Hepatic stellate cell (primary cell): Measurements from ENCODE around the gene KRTAP12-3.
"Not testable (repeated sequence)": the region's sequence is repeated elsewhere in the genome, so short reads cannot be mapped to it uniquely, and the experiment has no call there.

ENCODE experiments used
- DNase-seq: peaks from one replicate; pipeline ENCODE4 v3.0.0; 2011; ENCODE audit warnings: low spot score

Gene KRTAP12-3

DNA sequence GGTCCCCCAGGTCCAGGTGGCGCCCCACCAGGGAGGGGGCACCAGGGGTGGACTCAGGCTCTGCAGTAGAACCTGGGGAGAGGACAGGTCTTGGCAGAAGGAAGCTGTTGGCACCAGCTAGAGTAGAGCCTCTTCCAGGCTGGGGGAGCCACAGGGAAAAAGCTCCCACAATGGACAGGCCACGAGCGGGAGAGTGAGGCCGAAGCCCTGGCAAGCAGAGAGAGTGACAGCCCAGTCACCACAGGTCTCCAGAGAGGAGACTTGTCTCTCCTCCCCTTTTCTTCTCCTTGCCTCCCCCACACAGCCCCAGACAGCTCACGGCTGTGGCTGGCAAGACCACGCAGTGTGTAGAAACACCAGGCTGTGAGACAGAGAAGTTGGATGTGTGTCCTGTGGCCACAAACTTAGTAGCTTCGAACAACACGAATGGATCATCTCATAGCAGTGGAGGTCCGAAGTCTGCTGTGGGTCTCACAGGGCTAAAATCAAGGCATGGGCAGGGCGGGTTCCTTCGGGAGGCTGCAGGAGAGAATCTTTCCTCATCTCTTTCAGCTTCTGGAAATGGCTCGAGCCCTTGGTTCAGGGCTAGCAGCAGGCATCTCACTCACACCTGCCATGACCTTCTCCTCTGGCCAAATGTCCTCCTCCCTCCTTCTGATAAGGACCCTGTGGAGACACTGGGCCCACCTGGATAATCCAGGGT is 6.6 kb upstream of the KRTAP12-3 start:
- DNase-seq = no peak

DNA sequence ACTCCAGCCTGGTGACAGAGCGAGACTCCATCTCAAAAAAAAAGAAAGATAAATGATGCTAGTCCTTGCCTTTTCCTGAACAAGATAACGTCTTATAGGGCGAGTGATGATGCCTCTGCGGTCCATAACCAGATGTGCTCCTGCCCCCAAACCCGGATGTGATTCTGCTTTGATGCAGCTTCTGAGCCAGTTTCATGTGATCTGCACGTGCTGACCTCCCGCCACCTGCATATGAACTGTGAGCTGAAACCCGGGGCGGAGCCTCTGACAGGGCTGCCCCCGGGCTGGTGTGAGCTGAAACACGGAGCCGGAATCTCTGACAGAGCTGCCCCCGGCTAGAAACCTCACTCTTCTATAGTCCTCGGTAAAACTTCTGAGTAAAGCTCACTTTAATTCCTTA is 4.6 kb upstream of the KRTAP12-3 start:
- no peak for DNase-seq

DNA sequence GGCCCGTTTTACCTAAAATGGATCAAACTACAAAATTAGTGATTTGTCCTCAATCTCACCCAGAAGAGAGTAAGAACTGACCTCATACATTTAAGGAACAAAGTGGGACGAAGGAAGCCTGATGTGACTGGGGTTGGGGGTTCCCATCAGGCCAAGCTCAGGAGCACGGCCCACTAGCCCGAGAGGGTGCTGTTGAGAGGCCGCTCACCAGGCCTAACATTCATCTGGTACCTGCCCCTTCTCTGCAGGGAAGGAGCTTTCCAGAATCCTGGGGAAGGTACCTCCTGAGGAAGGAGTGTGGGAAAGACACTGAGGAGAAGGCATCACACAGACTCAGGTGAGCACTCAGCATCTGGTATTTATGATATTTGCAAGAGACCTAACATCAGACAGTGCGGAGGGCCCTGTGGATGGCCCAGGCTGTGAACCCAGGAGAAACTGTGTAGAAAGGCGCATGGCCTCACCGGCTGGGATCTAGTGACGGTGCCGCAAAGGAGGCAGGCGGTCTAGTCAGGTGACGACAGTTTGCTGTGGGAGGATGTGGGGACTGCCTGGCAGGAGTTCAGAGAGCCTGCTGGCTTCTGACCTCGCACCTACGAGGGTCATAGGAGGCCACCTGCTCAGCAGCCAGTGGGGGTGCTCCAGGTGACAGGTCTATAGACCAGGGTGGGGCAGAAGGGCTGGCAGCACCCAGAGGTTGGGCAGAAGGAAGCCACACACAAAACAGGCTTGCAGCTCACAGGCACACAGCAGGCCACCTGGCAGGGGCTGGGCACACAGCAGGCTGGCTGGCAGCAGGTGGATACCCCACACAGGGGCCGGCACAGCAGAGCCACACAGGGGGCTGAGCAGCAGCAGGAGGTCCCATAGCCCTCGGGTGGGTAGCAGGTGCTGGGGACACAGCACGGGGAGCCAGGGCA is 3.8 kb upstream of the KRTAP12-3 start:
- DNase-seq = no peak

DNA sequence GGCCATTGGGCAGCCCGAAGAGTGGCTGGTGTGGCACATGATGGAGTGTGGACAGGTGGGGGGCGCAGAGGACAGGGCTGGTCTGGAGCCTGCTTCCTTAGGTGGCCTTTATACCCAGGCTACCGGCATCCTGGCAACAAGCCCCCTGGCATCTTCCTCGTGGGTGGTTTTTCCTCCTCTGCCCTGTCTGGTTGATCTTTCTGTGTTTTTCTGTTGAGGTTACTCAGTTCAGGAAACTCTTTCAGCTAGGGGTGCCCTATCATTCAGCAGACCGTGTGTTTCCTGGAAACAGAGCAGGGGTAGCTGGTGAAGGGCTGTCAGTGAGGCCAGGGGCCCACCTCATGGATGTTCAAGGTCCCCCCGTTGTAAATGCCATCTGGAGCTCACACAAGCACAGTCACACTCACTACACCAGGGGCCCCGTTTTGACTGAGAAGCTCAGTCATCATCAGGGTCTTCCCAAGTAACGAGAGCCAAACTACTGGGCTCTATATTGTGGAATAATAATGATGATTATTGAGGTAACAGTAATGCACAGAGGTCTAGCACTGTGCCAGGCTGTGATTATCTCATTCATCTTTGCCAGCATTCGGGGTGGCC is 3.1 kb upstream of the KRTAP12-3 start, which contains the start of gene KRTAP12-4:
Gene KRTAP12-4 (minus strand): TSS at position 84 of the 600 bp plus-strand sequence. CDS start 45 bp downstream, at position 39.
- no peak for DNase-seq

DNA sequence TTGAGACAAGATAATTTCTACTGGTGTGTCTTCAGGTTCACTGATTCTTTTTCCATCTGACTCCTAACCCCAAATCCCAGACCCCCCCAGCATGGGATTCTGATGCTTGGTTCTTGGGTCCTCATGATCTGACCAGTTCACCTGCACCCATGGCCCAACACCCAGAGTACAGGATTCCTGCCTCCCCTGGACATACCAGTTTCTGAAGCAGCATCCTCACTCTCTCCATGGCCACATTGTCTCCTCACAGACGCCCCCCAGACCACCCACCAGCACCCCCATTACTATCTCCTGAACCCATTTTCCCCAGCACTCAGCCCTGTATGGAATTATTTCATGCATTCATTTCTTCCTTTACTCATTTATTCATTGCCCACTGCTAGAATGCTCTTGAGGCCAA is 864 bp upstream of the KRTAP12-3 start:
- no peak for DNase-seq

DNA sequence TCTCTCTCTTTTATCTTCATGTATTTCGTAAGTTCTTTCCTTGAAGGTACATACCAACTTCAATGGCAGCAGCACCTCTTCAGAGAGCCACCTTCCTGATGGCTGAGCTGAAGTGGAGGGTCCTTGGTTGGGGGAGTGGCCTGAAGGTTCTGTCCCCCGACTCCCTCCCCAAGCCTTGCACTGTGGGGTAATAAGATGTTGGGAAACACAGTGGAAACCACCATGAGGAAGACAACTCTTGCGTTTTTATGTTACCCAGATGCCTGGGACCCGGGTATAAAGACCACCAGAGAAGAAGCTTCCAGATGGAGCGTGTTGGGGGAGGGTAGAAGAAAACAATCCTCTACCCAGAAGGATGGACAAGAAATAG is 794 bp downstream of the KRTAP12-3 start:
- no peak for DNase-seq

DNA sequence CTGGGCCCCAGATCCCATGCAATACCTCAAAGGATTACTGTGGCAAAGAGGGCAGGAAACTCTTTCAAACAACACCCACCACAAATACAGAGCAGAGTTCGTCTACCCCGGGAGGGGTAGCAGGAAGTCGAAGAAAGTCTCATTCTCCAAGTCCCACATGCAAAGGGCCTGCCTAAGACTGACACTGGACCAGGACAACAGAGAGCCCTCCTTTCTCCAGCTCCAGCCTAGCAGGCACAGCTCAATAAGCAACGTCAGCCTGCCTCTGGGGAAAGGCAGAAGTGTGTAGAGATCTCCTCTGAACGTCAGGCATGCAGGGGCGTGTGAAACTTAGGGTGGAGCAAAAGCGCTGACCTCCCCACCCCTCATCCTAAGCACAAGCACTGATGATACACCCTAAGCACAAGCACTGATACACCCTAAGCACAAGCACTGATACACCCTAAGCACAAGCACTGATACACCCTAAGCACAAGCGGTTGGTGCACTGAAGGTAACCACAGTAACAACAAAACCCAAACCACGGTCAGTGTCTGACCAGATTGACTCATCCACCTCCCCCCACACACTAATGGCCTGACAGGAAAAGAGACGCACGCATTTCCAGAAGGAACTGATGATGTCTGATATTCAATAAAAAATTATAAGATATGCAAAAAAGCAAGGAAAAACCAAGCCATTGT is 1.3 kb downstream of the KRTAP12-3 start:
- DNase-seq = no peak

DNA sequence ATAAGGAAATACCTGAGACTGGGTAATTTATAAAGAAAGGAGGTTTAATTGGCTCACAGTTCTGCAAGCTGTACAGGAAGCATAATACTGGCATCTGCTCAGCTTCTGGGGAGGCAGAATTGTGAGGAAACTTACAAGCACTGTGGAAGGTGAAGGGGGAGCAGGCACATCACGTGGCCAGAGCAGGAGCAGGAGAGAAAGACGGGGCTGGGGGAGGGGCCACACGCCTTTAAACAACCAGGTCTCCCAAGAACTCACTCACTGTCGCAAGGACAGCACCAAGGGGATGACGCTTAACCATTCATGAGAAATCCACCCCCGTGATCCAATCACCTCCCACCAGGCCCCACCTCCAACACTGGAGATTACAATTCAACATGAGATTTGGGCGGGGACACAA is 3.8 kb downstream of the KRTAP12-3 start:
- not testable (repeated sequence) for DNase-seq

DNA sequence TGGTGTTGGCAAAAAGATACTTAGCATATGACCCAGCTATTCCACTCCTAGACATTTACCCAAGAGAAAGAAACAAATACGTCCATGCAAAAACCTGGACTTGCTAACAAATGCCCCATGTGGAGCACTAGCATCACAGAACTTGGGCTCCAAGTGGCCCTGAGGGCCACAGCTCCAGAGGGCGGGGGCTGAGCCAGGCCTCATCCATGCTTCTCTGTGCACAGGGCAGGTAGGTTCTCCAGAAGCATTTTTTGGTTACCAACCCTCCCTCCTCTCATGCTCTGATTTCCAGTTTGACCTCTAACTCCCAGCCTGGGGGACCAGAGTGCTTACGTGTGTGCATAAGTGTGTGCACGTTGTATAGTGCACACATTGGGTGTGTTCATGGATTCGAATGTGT is 7.0 kb downstream of the KRTAP12-3 start:
- DNase-seq = no peak

DNA sequence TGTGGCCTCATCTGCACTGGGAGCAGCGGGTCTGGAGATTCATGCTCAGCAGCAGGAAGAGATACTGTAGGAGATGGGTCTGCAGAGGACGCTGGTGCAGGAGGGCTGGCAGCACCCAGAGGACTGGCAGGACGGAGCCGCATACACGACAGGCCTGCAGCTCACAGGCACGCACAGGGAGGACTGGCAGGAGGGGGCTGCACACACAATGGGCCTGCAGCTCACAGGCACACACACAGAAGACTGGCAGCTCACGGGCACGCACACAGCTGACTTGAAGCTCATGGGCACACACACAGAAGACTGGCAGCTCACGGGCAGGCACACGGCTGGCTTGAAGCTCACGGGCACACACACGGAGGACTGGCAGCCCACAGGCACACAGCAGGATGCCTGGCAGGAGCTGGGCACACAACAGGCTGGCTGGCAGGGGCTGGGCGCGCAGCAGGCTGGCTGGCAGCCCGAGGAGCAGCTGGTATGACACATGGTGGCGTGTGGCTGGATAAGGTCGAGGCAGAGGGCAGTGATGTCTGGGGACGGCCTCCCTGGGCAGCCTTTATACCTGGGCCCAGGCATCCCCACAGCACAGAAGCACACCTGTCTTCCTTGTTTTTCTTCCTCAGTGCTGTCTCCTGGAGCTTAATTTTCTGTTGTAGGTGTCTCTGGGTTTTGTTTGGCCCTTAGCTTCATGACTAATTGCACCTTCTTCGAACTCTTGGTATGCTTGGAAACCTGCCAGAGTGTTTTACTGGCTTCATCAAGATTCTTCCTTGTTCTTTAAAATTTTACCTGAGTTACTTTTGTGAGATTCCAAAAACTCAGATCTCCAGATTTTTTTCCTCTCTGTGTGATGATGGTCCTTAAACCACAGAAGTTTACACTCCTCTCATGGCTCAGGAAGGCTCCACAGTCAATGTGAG is 8.9 kb downstream of the KRTAP12-3 start, which contains the start of gene KRTAP12-2:
Gene KRTAP12-2 (minus strand): TSS at position 527 of the 920 bp plus-strand sequence. CDS start 41 bp downstream, at position 486.
- no peak for DNase-seq

DNA sequence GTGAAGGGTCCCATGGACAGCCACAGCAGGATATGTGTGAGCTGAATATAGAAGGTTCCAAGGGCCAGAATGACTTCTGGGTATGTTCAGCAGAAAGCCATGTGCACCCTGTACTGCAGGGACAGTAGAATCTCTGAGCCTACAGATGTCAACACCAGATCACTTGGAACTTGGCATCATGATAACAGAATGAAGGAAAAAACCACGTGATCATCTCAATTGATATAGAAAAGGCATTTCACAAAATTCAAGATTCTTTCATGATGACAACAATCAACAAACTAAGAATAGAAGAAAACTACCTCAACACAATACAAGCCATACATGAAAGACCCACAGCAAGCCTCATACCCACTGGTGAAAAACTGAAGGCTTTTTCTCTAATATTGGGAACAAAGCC is 9.9 kb downstream of the KRTAP12-3 start:
- DNase-seq = no peak

DNA sequence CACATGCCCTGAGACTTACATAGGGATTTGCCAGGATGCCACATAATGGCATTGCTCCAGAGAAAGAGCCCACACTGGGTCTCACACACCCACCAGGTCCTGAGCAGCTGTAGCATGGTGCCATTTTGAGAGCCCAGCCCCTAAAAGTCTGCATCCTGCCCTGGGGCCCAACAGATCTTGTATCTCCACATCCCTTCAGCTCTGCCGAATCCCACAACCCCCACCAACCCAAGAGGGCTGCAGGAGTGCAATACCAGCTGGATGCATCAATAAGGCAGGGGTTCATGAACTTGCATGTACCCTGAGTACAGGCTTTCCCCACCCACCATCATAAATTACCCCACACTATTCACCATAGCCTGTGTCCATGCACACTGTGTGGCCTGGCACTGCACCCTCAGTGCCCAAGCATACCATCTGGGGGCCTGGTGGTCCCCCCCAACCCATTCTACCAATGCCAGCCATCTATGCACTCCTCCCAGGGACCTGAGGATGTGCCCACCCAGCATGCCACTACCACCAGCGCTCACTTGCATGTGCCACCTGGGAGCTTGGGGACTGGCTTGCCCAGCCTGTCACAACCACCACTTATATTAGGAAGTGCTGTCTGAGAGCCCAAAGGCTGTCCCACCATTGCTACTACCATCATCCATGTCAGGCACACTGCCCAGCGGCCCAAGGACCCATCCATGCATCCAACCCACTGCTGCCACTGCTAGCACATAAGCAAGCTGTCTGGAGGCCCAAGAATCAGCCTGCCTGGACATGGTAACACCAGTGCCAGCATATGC is 13.1 kb downstream of the KRTAP12-3 start:
- DNase-seq = no peak

DNA sequence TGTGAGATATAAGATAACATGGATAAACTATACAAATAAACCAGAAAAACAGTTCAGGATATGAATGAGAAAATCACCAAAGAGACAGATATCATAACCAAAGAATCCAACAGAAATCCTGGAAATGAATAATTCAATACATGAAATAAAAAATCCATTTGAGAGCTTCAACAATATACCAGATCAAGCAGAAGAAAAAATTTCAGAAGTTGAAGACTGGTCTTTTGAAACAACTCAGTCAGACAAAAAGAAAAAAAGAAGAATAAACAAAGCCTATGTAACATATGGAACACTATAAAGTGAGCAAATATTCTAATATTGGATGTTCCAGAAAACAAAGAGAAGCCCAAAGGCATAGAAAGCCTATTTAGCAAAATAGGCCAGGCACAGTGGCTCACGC is 14.2 kb downstream of the KRTAP12-3 start:
- DNase-seq = no peak

DNA sequence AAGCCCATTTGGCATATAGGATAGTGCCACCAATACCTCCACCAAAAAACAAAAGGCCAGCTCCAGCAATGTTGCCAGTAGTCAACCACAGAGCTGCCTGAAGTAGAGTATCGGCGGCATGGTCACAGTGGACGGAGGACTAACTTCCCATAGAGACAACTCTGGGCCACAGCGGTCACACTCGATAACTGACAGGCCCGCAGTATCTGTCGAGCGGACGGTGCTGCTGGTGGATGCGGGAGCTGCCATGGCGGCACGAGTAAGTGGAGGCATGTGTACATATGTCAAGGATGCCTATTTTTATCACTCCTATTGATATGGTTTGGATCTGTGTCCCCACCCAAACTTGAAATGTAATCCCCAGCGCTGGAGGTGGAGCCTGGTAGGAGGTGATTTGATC is 20.1 kb downstream of the KRTAP12-3 start:
- DNase-seq = no peak

DNA sequence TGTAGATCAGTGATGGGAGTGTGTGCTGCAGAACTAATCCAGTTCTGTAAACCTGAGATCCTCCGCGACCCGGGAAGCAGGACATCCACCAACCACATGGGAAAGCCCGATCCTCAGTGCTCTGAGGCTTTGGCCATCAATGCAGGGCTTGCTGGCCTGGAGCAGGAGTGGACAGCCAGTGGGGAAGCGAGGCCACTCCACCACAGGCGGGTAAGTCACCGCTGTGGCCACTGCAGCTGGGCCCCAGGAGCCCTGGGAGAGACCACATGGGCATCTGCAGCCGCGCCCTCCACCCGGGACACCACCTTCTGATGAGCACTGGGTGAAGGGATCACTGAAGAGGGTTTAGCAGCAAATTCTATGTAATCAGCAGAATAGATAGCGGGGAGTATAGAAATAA is 23.4 kb downstream of the KRTAP12-3 start:
- no peak for DNase-seq

DNA sequence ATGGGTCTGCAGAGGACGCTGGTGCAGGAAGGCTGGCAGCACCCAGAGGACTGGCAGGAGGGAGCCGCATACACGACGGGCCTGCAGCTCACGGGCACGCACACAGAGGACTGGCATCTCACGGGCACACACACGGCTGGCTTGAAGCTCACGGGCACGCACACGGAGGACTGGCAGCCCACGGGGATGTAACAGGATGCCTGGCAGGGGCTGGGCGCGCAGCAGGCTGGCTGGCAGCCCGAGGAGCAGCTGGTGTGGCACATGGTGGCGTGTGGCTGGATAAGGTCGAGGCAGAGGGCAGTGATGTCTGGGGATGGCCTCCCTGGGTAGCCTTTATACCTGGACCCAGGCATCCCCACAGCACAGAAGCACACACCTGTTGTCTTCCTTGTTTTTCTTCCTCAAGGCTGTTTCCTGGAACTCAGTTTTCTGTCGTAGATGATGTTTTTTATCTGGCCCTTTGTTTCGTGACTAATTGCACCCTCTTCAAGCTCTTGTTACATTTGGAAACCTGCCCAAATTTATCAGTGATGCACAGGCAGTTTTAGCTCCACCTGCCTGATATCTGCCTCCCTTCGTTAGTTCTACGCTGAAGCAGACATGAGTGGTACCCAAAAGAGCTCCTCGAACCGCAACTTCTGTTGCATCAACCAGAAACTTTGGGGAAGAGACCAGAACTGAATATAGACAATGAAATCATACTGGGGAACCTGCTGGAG is 24.3 kb downstream of the KRTAP12-3 start, which contains the start of gene KRTAP12-1:
Gene KRTAP12-1 (minus strand): TSS at position 303 of the 719 bp plus-strand sequence. CDS start 40 bp downstream, at position 263.
- DNase-seq = no peak

DNA sequence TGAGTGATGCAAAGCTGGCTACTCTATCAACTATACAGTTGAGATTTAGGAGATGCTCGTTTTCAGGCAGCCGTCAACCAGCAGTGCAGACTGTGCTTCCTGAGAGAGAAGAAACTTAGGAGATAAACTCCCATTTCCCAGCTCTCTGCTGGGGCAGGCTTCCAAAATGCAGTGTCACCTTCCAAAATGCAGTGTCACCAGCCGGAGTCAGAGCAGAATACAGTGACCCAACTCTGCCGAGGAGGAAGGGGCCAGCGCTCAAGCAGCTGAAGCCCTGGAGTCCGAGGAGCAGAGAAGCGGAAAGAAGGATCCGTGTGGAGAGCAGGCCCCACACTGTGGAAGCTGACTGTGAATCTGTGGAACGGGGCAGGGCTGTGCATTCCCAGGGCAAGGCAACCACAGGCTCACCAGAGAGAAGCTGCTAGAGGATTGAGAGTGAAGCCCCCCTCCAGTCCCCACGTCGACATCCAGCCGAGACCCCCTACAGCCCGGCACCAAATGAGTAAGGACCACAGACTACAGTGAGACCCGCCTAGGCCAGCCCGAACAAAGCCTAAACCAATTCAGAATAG is 24.9 kb downstream of the KRTAP12-3 start:
- DNase-seq = no peak

DNA sequence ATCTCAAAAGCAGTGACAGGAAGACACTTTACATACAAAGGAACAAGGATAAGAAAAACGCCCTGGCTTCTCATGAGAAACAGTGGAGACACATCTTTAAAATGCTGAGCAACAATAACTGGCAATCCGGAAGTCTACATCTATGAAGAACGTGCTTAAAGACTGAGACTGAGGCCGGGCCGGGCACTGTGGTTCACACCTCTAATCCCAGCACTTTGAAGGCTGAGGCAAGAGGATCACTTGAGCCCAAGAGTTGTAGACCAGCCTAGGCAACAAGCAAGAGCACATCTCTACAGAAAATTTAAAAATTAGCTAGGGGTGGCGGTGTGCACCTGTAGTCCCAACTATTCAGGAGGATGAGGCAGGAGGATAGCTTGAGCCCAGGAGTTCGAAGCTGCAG is 26.3 kb downstream of the KRTAP12-3 start:
- DNase-seq = no peak

DNA sequence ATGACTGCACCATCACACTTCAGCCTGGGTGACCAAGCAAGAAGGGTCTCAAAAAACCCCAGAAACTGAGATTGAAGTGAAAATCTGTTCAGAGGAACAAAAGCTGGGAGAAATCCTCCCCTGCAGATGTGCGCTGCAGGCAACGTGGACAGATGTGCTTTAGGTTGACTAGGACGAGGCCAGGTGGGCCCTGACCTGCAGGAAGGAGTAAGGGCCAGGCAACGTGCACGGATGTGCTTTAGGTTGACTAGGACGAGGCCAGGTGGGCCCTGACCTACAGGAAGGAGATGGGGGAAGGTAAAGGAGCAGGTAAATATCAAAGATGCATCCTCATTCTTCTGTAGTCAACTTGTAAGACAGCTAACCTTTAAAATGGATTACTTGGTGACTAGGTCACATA is 26.8 kb downstream of the KRTAP12-3 start:
- DNase-seq = no peak
